ENCODE measurements around the gene PCDHA1. TPM values are rescaled to one million over a fixed set of nuclear protein-coding genes. Genes with fewer than 3 reads are reported as not detected.
"Not testable (repeated sequence)": the region's sequence is repeated elsewhere in the genome, so short reads cannot be mapped to it uniquely, and the experiment has no call there.

PCDHA1 gene
- total RNA-seq, 1 donor from 2014 or later: 0.24 TPM

DNA sequence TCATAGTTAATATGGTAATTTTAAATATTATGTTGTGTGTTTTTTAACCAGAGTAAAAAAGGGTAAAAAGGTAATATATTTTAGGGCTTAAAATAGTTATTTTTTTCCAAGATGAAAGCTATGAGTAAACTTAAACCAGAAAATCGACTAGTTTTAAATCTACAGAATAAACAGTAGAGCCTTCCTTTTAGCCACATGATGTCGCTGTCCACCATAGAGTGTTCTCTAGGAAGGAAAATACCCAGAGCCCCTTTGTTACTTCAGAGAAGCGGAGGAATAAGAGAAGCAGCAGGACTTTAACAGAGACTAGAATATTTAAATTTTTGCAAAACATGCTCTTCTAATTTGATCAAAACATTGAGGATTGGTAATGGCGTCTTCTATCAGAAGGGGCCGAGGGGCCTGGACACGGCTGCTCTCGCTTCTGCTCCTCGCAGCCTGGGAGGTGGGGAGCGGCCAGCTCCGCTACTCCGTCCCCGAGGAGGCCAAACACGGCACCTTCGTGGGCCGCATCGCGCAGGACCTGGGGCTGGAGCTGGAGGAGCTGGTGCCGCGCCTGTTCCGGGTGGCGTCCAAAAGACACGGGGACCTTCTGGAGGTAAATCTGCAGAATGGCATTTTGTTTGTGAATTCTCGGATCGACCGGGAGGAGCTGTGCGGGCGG, 8.8 kb downstream of the PCDHA1 start, which contains the start of gene PCDHA2:
Gene PCDHA2, plus strand, starts transcription at position 258 of the 664 bp plus-strand sequence.
- Histone ChIP-seq H3K9me3 (ENCODE audit: low read depth) (peaks cover 14% of the 10 kb centered on the region), H3K4me3 (peak within 1 kb of the TSS; percentile 81), H3F3A (ENCODE audit: low read depth) (no peaks in the 10 kb centered on the region), H3K27ac (no peak within 1 kb of the TSS), H3K36me3 (peaks cover 9% of the 10 kb centered on the region), H2AFZ (replicated peaks) (peak within 1 kb of the TSS; percentile 99), H3K79me2 (ENCODE audit: low read depth) (no peaks in the 10 kb centered on the region), H3K4me2 (peak within 1 kb of the TSS; percentile 75), H3K9ac (peak within 1 kb of the TSS; percentile 42), H3K27me3 (no peaks in the 10 kb centered on the region), H3K4me1 (no peaks in the 10 kb centered on the region), H4K20me1 (ENCODE audit: low read depth) (no peaks in the 10 kb centered on the region)
- Mint-ChIP-seq H3K4me3 (no peak within 1 kb of the TSS), H3K36me3 (peaks cover 13% of the 10 kb centered on the region), H3K27me3 (ENCODE audit: insufficient read depth, low read depth) (no peaks in the 10 kb centered on the region), H3K27ac (no peak within 1 kb of the TSS), H3K9me3 (peaks cover 39% of the 10 kb centered on the region), H3K4me1 (no peaks in the 10 kb centered on the region)
- peak; percentile 42 for TF ChIP-seq EZH2 (IDR thresholded peaks at IDR 0.05)
- TF ChIP-seq, protein P1, sequence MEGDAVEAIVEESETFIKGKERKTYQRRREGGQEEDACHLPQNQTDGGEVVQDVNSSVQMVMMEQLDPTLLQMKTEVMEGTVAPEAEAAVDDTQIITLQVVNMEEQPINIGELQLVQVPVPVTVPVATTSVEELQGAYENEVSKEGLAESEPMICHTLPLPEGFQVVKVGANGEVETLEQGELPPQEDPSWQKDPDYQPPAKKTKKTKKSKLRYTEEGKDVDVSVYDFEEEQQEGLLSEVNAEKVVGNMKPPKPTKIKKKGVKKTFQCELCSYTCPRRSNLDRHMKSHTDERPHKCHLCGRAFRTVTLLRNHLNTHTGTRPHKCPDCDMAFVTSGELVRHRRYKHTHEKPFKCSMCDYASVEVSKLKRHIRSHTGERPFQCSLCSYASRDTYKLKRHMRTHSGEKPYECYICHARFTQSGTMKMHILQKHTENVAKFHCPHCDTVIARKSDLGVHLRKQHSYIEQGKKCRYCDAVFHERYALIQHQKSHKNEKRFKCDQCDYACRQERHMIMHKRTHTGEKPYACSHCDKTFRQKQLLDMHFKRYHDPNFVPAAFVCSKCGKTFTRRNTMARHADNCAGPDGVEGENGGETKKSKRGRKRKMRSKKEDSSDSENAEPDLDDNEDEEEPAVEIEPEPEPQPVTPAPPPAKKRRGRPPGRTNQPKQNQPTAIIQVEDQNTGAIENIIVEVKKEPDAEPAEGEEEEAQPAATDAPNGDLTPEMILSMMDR (IDR thresholded peaks at IDR 0.05): peak; percentile 70
- TF ChIP-seq EZH2phosphoT487 (IDR thresholded peaks at IDR 0.05): no peak
- DNase-seq (ENCODE audit: low spot score): peak; percentile 77

DNA sequence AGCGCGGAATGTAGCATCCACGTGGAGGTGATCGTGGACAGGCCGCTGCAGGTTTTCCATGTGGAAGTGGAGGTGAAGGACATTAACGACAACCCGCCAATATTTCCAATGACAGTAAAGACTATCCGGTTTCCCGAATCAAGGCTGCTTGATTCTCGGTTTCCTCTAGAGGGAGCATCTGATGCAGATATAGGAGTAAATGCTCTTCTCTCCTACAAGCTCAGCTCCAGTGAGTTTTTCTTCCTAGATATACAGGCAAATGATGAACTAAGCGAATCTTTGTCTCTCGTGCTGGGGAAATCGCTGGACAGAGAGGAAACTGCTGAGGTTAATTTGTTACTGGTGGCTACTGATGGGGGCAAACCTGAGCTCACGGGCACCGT, 9.3 kb downstream of the PCDHA1 start:
- TF ChIP-seq EZH2phosphoT487 (IDR thresholded peaks at IDR 0.05) (no peak), EZH2 (IDR thresholded peaks at IDR 0.05) (no peak)
- TF ChIP-seq, protein P1 (IDR thresholded peaks at IDR 0.05): peak; percentile 57
- no peaks in the 10 kb centered on the region for H3K79me2 ChIP-seq (ENCODE audit: low read depth)
- peaks cover 14% of the 10 kb centered on the region for H3K9me3 ChIP-seq (ENCODE audit: low read depth)
- peak overlapping the region; percentile 75 for H3K4me2 ChIP-seq
- H3K9me3 Mint-ChIP-seq: peaks cover 37% of the 10 kb centered on the region
- H3K9ac ChIP-seq: no peak overlapping the region
- peak overlapping the region; percentile 99 for H2AFZ ChIP-seq (replicated peaks)
- peak; percentile 50 for DNase-seq (ENCODE audit: low spot score)
- H3K36me3 Mint-ChIP-seq: peaks cover 16% of the 10 kb centered on the region
- no peaks in the 10 kb centered on the region for H3K27me3 ChIP-seq
- peaks cover 13% of the 10 kb centered on the region for H3K36me3 ChIP-seq
- H3K27me3 Mint-ChIP-seq (ENCODE audit: insufficient read depth, low read depth): no peaks in the 10 kb centered on the region
- no peaks in the 10 kb centered on the region for H3K4me1 ChIP-seq
- H3F3A ChIP-seq (ENCODE audit: low read depth): no peaks in the 10 kb centered on the region
- no peak overlapping the region for H3K27ac ChIP-seq
- no peaks in the 10 kb centered on the region for H4K20me1 ChIP-seq (ENCODE audit: low read depth)
- no peak overlapping the region for H3K27ac Mint-ChIP-seq
- peak overlapping the region; percentile 81 for H3K4me3 ChIP-seq
- no peaks in the 10 kb centered on the region for H3K4me1 Mint-ChIP-seq
- H3K4me3 Mint-ChIP-seq: no peak overlapping the region

DNA sequence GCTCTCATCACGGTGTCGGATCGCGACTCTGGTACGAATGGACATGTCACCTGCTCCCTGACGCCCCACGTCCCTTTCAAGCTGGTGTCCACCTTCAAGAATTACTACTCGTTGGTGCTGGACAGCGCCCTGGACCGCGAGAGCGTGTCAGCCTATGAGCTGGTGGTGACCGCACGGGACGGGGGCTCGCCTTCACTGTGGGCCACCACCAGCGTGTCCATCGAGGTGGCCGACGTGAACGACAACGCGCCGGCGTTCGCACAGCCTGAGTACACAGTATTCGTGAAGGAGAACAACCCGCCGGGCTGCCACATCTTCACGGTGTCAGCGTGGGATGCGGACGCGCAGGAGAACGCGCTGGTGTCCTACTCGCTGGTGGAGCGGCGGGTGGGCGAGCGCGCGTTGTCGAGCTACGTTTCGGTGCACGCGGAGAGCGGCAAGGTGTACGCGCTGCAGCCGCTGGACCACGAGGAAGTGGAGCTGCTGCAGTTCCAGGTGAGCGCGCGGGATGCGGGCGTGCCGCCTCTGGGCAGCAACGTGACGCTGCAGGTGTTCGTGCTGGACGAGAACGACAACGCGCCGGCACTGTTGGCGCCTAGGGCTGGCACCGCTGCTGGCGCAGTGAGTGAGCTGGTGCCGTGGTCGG, 10.3 kb downstream of the PCDHA1 start:
- not testable (repeated sequence) for H3K27me3 Mint-ChIP-seq (ENCODE audit: insufficient read depth, low read depth); H3K9ac ChIP-seq; H3K79me2 ChIP-seq (ENCODE audit: low read depth); H3K27me3 ChIP-seq; H2AFZ ChIP-seq (replicated peaks); H3K27ac Mint-ChIP-seq; H3K27ac ChIP-seq; H4K20me1 ChIP-seq (ENCODE audit: low read depth); H3K4me1 ChIP-seq; DNase-seq (ENCODE audit: low spot score); H3K4me2 ChIP-seq; H3K4me3 ChIP-seq; H3K4me1 Mint-ChIP-seq; H3F3A ChIP-seq (ENCODE audit: low read depth); H3K4me3 Mint-ChIP-seq
- H3K9me3 ChIP-seq (ENCODE audit: low read depth): peaks cover 14% of the 10 kb centered on the region
- Mint-ChIP-seq H3K9me3 (peaks cover 44% of the 10 kb centered on the region), H3K36me3 (peaks cover 20% of the 10 kb centered on the region)
- H3K36me3 ChIP-seq: peaks cover 13% of the 10 kb centered on the region

DNA sequence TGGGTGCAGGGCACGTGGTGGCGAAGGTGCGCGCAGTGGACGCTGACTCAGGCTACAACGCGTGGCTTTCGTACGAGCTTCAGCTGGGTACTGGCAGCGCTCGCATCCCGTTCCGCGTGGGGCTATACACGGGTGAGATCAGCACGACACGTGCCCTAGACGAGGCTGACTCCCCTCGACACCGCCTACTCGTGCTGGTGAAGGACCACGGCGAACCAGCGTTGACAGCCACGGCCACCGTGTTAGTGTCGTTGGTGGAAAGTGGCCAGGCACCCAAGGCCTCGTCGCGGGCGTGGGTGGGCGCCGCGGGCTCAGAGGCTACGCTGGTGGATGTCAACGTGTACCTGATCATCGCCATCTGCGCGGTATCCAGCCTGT, 10.8 kb downstream of the PCDHA1 start:
- Mint-ChIP-seq H3K4me3 (no peak overlapping the region), H3K36me3 (peaks cover 22% of the 10 kb centered on the region), H3K27ac (no peak overlapping the region), H3K27me3 (ENCODE audit: insufficient read depth, low read depth) (no peaks in the 10 kb centered on the region), H3K9me3 (peaks cover 44% of the 10 kb centered on the region), H3K4me1 (no peaks in the 10 kb centered on the region)
- no peak for DNase-seq (ENCODE audit: low spot score)
- Histone ChIP-seq H3K4me2 (no peak overlapping the region), H4K20me1 (ENCODE audit: low read depth) (no peaks in the 10 kb centered on the region), H2AFZ (replicated peaks) (no peak overlapping the region), H3K9ac (no peak overlapping the region), H3F3A (ENCODE audit: low read depth) (no peaks in the 10 kb centered on the region), H3K27ac (no peak overlapping the region), H3K36me3 (peaks cover 13% of the 10 kb centered on the region), H3K4me1 (no peaks in the 10 kb centered on the region), H3K27me3 (no peaks in the 10 kb centered on the region), H3K4me3 (no peak overlapping the region), H3K79me2 (ENCODE audit: low read depth) (no peaks in the 10 kb centered on the region), H3K9me3 (ENCODE audit: low read depth) (peaks cover 14% of the 10 kb centered on the region)
- TF ChIP-seq, protein P1 (IDR thresholded peaks at IDR 0.05): no peak
- TF ChIP-seq EZH2 (IDR thresholded peaks at IDR 0.05) (no peak), EZH2phosphoT487 (IDR thresholded peaks at IDR 0.05) (no peak)
